ENCODE data around the gene BICC1. TPM values are rescaled to one million over a fixed set of nuclear protein-coding genes. Genes with fewer than 3 reads are reported as not detected.

The BICC1 gene
- total and polyA plus RNA-seq, 2 of the 8 experiments (the other 6 are each of a cell fraction or from before 2014, with no cell fraction given) = 0.20 to 0.73 TPM

DNA sequence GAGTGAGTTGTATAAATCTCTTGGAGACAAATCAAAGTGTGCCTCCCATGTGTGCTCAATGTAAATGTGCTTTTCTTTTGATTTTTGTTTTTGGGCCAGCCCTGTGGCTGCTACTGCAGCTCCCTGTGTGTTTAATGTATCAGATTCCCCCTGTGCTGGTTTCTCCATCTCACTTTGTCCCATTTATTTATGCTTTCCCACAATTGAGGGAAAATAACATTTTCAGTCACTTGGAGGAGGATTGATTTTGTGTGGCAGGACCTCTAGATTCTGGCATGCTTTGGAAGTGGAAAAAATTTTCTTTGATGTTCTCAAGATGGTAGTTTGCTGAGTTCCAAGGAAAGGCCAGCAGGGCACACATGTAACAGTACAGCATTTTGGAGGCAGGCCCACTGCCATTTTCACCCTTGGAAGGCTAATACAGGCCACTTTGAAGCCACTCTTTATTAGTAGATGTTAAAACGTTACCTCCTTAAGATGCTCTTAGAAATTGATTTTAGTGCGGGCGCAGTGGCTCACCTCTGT is 323.6 kb downstream of the BICC1 start:
- no peaks in the 10 kb centered on the region for H3K27me3 ChIP-seq (replicated peaks in 1 of 4; ENCODE audit: control insufficient read depth in 3 of 4, extremely low read depth in 1 of 4, insufficient read depth in 3 of 4, low read length in 3 of 4)
- no peaks in the 10 kb centered on the region for H3K23me2 ChIP-seq (ENCODE audit: low read depth, low read length)
- no peaks in the 10 kb centered on the region for H3K4me1 ChIP-seq (replicated peaks in 1 of 4; ENCODE audit: control insufficient read depth in 3 of 4, insufficient read depth in 4 of 4, low read length in 3 of 4)
- H2BK12ac ChIP-seq (ENCODE audit: low read depth, low read length) = no peak overlapping the region
- DNase-seq (ENCODE audit: low read depth in 1 of 2, low spot score in 2 of 2) (no peak), FAIRE-seq (no peak)
- no peaks in the 10 kb centered on the region for H3K36me3 ChIP-seq (ENCODE audit: control insufficient read depth in 2 of 4, insufficient read depth in 4 of 4, low read length in 3 of 4)
- no peak overlapping the region for H2AK5ac ChIP-seq (ENCODE audit: low read depth, low read length)
- no peak overlapping the region for H2BK5ac ChIP-seq (ENCODE audit: low read depth, low read length)
- H3K9ac ChIP-seq (replicated peaks in 1 of 4; ENCODE audit: extremely low read depth in 1 of 4, low read depth in 3 of 4, low read length in 3 of 4) = no peak overlapping the region
- no peaks in the 10 kb centered on the region for H4K20me1 ChIP-seq (replicated peaks in 1 of 2; ENCODE audit: control insufficient read depth in 1 of 2, insufficient read depth in 2 of 2, low read length in 2 of 2)
- H3K18ac ChIP-seq (ENCODE audit: extremely low read depth, low read length) = no peak overlapping the region
- H3K9me3 ChIP-seq (ENCODE audit: insufficient read depth in 2 of 2, low read depth in 1 of 2, low read length in 1 of 2) = no peaks in the 10 kb centered on the region
- H4K8ac ChIP-seq (ENCODE audit: extremely low read depth, insufficient read depth, low read length) = no peak overlapping the region
- no peak overlapping the region for H3K27ac ChIP-seq (ENCODE audit: low read depth, low read length)
- CTCF ChIA-PET (ENCODE audit: partially characterized antibody) = no interaction called here
- no peak overlapping the region for H3K4ac ChIP-seq (replicated peaks; ENCODE audit: insufficient read length, low read depth, low read length)
- 88% methylated on average over 3 of the region's 3 CpGs; no CpG with 5 or more reads in 1 of the 2 experiments for WGBS, 2 experiments (ENCODE audit: extremely low coverage in 1 of 2, insufficient coverage in 1 of 2, insufficient read length in 1 of 2, insufficient replicate concordance in 2 of 2, low coverage in 1 of 2, low lambda C conversion rate in 2 of 2, missing lambda C conversion rate in 1 of 2)
- no peaks in the 10 kb centered on the region for H3K79me2 ChIP-seq (ENCODE audit: control insufficient read depth in 1 of 2, insufficient read depth in 2 of 2, low read length in 2 of 2)
- no peak overlapping the region for H2BK15ac ChIP-seq (ENCODE audit: low read length)
- no peak overlapping the region for H3K4me3 ChIP-seq (ENCODE audit: extremely low read depth in 1 of 4, insufficient read depth in 2 of 4, low read depth in 3 of 4, low read length in 4 of 4)
- H3K23ac ChIP-seq (ENCODE audit: insufficient read length) = no peak overlapping the region
- H3K14ac ChIP-seq (ENCODE audit: insufficient read length) = no peak overlapping the region
- TF ChIP-seq KDM5A (IDR thresholded peaks at IDR 0.05; ENCODE audit: low read length) (no peak), ZNF274 (IDR thresholded peaks at IDR 0.05; ENCODE audit: borderline replicate concordance, extremely low read depth, low read length) (no peak), CHD1 (IDR thresholded peaks at IDR 0.05; ENCODE audit: low read depth, low read length) (no peak), BACH1 (IDR thresholded peaks at IDR 0.05; ENCODE audit: low read length) (no peak), RAD21 (IDR thresholded peaks at IDR 0.05 in 1 of 2, conservative IDR thresholded peaks at IDR 0.05 in 1 of 2; ENCODE audit: low read depth in 2 of 2, low read length in 2 of 2) (no peak), KDM4A (IDR thresholded peaks at IDR 0.05; ENCODE audit: low read depth, low read length, severe bottlenecking) (no peak), SIX5 (IDR thresholded peaks at IDR 0.05; ENCODE audit: low read depth, low read length) (no peak), CHD2 (IDR thresholded peaks at IDR 0.05; ENCODE audit: low read length) (no peak), CEBPB (IDR thresholded peaks at IDR 0.05; ENCODE audit: low read depth, low read length) (no peak), EZH2 (IDR thresholded peaks at IDR 0.05; ENCODE audit: low read depth, low read length, severe bottlenecking) (no peak)
- TF ChIP-seq, protein P1, sequence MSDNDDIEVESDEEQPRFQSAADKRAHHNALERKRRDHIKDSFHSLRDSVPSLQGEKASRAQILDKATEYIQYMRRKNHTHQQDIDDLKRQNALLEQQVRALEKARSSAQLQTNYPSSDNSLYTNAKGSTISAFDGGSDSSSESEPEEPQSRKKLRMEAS (IDR thresholded peaks at IDR 0.05) = no peak
- TF ChIP-seq, protein P2, sequence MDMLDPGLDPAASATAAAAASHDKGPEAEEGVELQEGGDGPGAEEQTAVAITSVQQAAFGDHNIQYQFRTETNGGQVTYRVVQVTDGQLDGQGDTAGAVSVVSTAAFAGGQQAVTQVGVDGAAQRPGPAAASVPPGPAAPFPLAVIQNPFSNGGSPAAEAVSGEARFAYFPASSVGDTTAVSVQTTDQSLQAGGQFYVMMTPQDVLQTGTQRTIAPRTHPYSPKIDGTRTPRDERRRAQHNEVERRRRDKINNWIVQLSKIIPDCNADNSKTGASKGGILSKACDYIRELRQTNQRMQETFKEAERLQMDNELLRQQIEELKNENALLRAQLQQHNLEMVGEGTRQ (IDR thresholded peaks at IDR 0.05; ENCODE audit: low read length) = no peak
- no peak overlapping the region for H2AFZ ChIP-seq (ENCODE audit: low read length)
- no peak overlapping the region for H3K4me2 ChIP-seq (ENCODE audit: insufficient read depth in 1 of 2, low read depth in 2 of 2, low read length in 2 of 2)
- no peak overlapping the region for H2BK20ac ChIP-seq (ENCODE audit: low read length)
- H3K79me1 ChIP-seq (ENCODE audit: low read depth, low read length) = no peaks in the 10 kb centered on the region
- no peak overlapping the region for H4K5ac ChIP-seq (ENCODE audit: insufficient read length, low read depth, low read length)
- H4K91ac ChIP-seq (replicated peaks; ENCODE audit: insufficient read length, low read length) = no peak overlapping the region
- H2BK120ac ChIP-seq (replicated peaks; ENCODE audit: low read depth, low read length) = no peak overlapping the region
- no peak overlapping the region for H3K56ac ChIP-seq (replicated peaks; ENCODE audit: insufficient read length, low read depth, low read length)
- POLR2A ChIA-PET (ENCODE audit: partially characterized antibody) = no interaction called here
